Adrenal gland (tissue), 5 donors: ENCODE measurements around the gene TTC23.

Source experiments
- POLR2A ChIP-seq, 2 donors: fragments of 450-650 bp; IDR thresholded peaks; one replicate each; pipeline ENCODE4 v1.6.1; 2017; ENCODE audit warnings: antibody characterized with exemption in 2 of 2, mild to moderate bottlenecking in 2 of 2, moderate library complexity in 1 of 2
- TF ChIP-seq, protein P1 (sequence below), 6 experiments: fragments of 450-650 bp in 4 of 6; fragments of 200-600 bp in 2 of 6; sonication (generic) in 1 of 6; IDR thresholded peaks; 1 replicate in 5 of 6; 2 replicates in 1 of 6; pipeline versions ENCODE4 v1.5.1 to v1.8.0; 2016 to 2021; ENCODE audit warnings: antibody characterized with exemption in 6 of 6, mild to moderate bottlenecking in 2 of 6, moderate library complexity in 1 of 6
- donor health status: DM: no; HTN: no; CAD: no.

DNA sequence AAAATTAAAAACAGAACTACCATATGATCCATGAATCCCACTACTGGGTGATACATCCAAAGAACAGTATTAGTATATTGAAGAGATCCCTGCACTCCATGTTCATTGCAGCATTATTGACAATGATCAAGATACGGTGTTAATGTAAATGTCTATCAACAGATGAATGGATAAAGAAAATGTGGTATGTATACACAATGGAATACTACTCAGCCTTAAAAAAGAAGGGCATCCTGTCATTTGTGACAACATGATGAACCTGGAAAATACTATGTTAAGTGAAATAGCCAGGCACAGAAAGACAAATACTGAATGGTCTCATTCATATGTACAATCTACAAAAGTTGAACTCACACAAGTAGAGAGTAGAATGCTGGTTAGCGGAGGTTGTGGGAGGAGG is 16.6 kb downstream of the TTC23 start:
- TF ChIP-seq, protein P1, sequence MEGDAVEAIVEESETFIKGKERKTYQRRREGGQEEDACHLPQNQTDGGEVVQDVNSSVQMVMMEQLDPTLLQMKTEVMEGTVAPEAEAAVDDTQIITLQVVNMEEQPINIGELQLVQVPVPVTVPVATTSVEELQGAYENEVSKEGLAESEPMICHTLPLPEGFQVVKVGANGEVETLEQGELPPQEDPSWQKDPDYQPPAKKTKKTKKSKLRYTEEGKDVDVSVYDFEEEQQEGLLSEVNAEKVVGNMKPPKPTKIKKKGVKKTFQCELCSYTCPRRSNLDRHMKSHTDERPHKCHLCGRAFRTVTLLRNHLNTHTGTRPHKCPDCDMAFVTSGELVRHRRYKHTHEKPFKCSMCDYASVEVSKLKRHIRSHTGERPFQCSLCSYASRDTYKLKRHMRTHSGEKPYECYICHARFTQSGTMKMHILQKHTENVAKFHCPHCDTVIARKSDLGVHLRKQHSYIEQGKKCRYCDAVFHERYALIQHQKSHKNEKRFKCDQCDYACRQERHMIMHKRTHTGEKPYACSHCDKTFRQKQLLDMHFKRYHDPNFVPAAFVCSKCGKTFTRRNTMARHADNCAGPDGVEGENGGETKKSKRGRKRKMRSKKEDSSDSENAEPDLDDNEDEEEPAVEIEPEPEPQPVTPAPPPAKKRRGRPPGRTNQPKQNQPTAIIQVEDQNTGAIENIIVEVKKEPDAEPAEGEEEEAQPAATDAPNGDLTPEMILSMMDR (IDR thresholded peaks at IDR 0.05) = no peak
- TF ChIP-seq POLR2A (IDR thresholded peaks at IDR 0.05) = no peak
